HG02623 (cell line): ENCODE measurements around the gene CEP295NL.
"Not testable (repeated sequence)": the region's sequence is repeated elsewhere in the genome, so short reads cannot be mapped to it uniquely, and the experiment has no call there.

Source experiments
- ATAC-seq: cut with Tn5 transposase; IDR thresholded peaks from one replicate; pipeline ENCODE4 v1.9.1; 2021; ENCODE audit warnings: moderate library complexity; ENCODE audit not compliant: unreplicated experiment

The CEP295NL gene

GRCh38 chr17:78929908-78930775, 27.1 kb upstream of the CEP295NL start:
- ATAC-seq: no peak

- no peak for ATAC-seq
Observed at GRCh38 chr17:78925662-78926555, 22.9 kb upstream of the CEP295NL start.

- ATAC-seq: no peak
Observed at GRCh38 chr17:78925234-78925633, 22.2 kb upstream of the CEP295NL start, which contains the start of gene TIMP2. TSS of gene TIMP2 (minus strand) at chr17:78925387. CDS start at chr17:78925088, 299 bp downstream.

- no peak for ATAC-seq
Observed at GRCh38 chr17:78924481-78925151, 21.6 kb upstream of the CEP295NL start.

- no peak for ATAC-seq
Observed at GRCh38 chr17:78923660-78924453, 20.9 kb upstream of the CEP295NL start.

GRCh38 chr17:78922816-78923498, 20.0 kb upstream of the CEP295NL start:
- no peak for ATAC-seq

- ATAC-seq: no peak
Observed at GRCh38 chr17:78921437-78921971, 18.5 kb upstream of the CEP295NL start.

- ATAC-seq: no peak
Observed at GRCh38 chr17:78920528-78920927, 17.5 kb upstream of the CEP295NL start.

- ATAC-seq: no peak
Observed at GRCh38 chr17:78919861-78920450, 17.0 kb upstream of the CEP295NL start.

- ATAC-seq: no peak
Observed at GRCh38 chr17:78918979-78919378, 16.0 kb upstream of the CEP295NL start.

- ATAC-seq: no peak
Observed at GRCh38 chr17:78917451-78918275, 14.7 kb upstream of the CEP295NL start.

- no peak for ATAC-seq
Observed at GRCh38 chr17:78915872-78916632, 13.1 kb upstream of the CEP295NL start.

GRCh38 chr17:78913115-78913514, 10.1 kb upstream of the CEP295NL start:
- no peak for ATAC-seq

- ATAC-seq: no peak
Observed at GRCh38 chr17:78912082-78912481, 9.1 kb upstream of the CEP295NL start.

- ATAC-seq: not testable (repeated sequence)
Observed at GRCh38 chr17:78911543-78911942, 8.5 kb upstream of the CEP295NL start.

GRCh38 chr17:78910497-78911284, 7.7 kb upstream of the CEP295NL start:
- no peak for ATAC-seq

- no peak for ATAC-seq
Observed at GRCh38 chr17:78908426-78908825, 5.4 kb upstream of the CEP295NL start.
